Ishikawa (cell line): ENCODE results near the gene ENPP1.

ENCODE experiments used
- EP300 ChIP-seq: IDR thresholded peaks from 2 replicates; pipeline ENCODE4 v1.6.1; 2012; ENCODE audit warnings: borderline replicate concordance
- FOXM1 ChIP-seq: IDR thresholded peaks from 2 replicates; pipeline ENCODE4 v1.6.1; 2012; ENCODE audit warnings: low read depth, borderline replicate concordance
- TAF1 ChIP-seq: IDR thresholded peaks from 2 replicates; pipeline ENCODE4 v1.6.1; 2012; ENCODE audit warnings: low read depth, mild to moderate bottlenecking
- YY1 ChIP-seq: IDR thresholded peaks from 2 replicates; pipeline ENCODE4 v1.6.1; 2012; ENCODE audit warnings: low read depth

GRCh38 chr6:131931063-131931750 is 123.4 kb downstream of the ENPP1 start:
- TF ChIP-seq EP300, result no peak
- TF ChIP-seq TAF1, result no peak
- no peak for TF ChIP-seq FOXM1
- TF ChIP-seq YY1, result no peak
